ENCODE data around the gene TMEM53.

Gene TMEM53

DNA sequence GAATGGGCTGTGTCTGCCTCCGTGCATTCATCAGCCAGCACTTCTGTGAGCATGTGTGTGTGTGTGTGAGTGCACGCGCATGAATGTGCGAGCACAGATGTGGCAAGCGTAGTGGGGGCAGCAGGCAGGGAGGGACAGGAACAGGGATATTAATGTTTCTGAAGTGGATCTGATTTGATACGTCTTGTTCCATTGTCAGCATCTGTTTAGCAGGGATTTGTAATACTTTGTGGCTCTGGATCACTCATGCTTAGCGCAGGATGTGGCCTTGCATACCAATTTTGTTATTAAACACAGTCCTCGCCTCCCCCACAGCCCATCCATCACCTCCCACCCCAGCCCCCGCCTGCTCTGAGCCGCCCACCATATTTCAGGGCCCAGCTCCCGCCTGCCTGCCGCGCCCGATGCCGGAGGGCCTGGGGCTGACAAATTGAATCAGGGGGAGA lies 52.4 kb downstream of the TMEM53 start:
- H3K27ac ChIP-seq: no peak overlapping the region
- TF ChIP-seq, protein P1, sequence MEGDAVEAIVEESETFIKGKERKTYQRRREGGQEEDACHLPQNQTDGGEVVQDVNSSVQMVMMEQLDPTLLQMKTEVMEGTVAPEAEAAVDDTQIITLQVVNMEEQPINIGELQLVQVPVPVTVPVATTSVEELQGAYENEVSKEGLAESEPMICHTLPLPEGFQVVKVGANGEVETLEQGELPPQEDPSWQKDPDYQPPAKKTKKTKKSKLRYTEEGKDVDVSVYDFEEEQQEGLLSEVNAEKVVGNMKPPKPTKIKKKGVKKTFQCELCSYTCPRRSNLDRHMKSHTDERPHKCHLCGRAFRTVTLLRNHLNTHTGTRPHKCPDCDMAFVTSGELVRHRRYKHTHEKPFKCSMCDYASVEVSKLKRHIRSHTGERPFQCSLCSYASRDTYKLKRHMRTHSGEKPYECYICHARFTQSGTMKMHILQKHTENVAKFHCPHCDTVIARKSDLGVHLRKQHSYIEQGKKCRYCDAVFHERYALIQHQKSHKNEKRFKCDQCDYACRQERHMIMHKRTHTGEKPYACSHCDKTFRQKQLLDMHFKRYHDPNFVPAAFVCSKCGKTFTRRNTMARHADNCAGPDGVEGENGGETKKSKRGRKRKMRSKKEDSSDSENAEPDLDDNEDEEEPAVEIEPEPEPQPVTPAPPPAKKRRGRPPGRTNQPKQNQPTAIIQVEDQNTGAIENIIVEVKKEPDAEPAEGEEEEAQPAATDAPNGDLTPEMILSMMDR (conservative IDR thresholded peaks at IDR 0.05): no peak
- no peak for TF ChIP-seq ZFX (IDR thresholded peaks at IDR 0.05)

DNA sequence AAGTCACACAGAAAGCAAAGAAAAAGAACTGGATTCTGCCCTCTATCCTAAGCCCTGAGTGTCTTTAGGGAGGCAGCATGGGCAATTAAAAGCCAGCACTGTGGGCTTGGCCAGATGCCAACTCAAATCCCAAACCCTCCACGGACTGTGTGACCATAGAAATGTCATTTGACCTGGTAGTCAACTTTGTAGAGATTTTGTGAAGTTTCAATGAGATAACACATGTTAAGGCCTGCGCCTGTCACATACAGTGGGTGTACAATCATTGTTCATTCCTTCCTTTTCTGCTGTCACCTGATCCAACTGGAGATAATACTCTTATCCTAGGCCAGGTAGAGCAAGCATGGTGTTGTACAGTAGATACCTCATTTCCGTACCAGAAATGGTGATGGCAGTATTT lies 54.2 kb downstream of the TMEM53 start:
- H3K27ac ChIP-seq: no peak overlapping the region
- no peak for TF ChIP-seq ZFX (IDR thresholded peaks at IDR 0.05)
- TF ChIP-seq, protein P1 (conservative IDR thresholded peaks at IDR 0.05): no peak

- TF ChIP-seq ZFX (IDR thresholded peaks at IDR 0.05): no peak
- TF ChIP-seq, protein P1 (conservative IDR thresholded peaks at IDR 0.05): no peak
These were observed 54.9 kb downstream of the TMEM53 start for GRCh38 chr1:44619261-44619900.

GRCh38 chr1:44617703-44618029 lies 56.6 kb downstream of the TMEM53 start:
- TF ChIP-seq, protein P1 (conservative IDR thresholded peaks at IDR 0.05): no peak
- TF ChIP-seq ZFX (IDR thresholded peaks at IDR 0.05): no peak
- H3K27ac ChIP-seq: no peak overlapping the region

More at GRCh38 chr1:44619261-44619900, 54.9 kb downstream of the TMEM53 start:
- H3K27ac ChIP-seq: no peak overlapping the region

- H3K27ac ChIP-seq: no peak overlapping the region
- TF ChIP-seq, protein P1 (conservative IDR thresholded peaks at IDR 0.05): no peak
- no peak for TF ChIP-seq ZFX (IDR thresholded peaks at IDR 0.05)
These were observed 57.1 kb downstream of the TMEM53 start for GRCh38 chr1:44616991-44617702.

DNA sequence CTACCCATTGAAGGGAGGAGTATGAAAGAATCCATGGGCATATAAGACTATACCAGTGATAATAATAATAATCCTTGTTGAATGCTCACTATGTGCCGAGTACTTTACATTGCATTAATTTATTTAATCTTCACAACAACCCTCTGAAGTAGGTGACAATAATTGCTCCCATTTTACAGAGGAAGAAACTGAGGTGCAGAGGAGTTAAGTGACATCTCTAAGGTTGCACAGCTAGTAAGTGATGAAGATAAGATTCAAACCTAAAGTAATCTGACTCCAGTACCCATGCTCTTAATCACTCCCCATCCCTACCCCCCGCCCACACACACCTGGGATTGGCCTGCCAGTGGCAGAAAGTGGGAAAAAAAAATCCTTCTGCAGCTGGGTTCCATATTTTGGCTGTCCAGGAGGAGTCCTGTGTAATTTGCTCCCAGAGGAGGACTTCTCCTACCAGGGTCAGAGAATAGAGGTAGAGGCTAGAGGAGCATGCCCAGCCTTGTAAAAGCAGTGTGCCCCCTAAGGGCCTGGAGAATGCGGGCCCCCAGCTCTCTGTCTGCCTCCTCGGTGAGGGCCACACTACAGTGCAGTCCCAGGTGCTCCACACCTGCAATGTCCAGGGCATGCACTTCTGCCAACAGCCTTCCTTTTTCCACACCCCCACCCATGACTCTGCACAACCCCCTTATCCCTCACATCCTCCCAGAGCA lies 57.8 kb downstream of the TMEM53 start:
- TF ChIP-seq, protein P1 (conservative IDR thresholded peaks at IDR 0.05): no peak
- no peak for TF ChIP-seq ZFX (IDR thresholded peaks at IDR 0.05)
- H3K27ac ChIP-seq: no peak overlapping the region

GRCh38 chr1:44613941-44614340 lies 60.3 kb downstream of the TMEM53 start:
- no peak overlapping the region for H3K27ac ChIP-seq
- TF ChIP-seq ZFX (IDR thresholded peaks at IDR 0.05): no peak
- TF ChIP-seq, protein P1 (conservative IDR thresholded peaks at IDR 0.05): no peak

All from C4-2B (cell line).